Raji (cell line): ENCODE data around the gene EIF5B.

Experiments
- POLR2A ChIP-seq: IDR thresholded peaks from 2 replicates; pipeline ENCODE4 v1.6.1; 2011; ENCODE audit warnings: low read depth, low read length, control low read depth; ENCODE audit not compliant: insufficient read depth

EIF5B gene

DNA sequence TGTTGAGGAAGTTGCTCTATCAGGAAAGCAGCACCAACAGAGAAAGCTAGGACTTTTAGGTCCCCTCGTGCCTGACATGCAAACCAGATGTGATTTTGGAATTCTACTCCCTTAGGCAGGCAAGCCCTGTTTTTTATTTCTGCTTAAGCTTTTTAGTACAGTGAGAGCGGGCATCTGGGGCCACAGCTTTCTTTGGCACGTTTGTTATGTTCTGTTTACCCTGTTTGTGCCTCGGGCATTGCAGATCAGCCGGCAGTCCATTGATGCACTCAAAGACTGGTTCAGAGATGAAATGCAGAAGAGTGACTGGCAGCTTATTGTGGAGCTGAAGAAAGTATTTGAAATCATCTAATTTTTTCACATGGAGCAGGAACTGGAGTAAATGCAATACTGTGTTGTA is 61.9 kb downstream of the EIF5B start:
- TF ChIP-seq POLR2A = no peak

DNA sequence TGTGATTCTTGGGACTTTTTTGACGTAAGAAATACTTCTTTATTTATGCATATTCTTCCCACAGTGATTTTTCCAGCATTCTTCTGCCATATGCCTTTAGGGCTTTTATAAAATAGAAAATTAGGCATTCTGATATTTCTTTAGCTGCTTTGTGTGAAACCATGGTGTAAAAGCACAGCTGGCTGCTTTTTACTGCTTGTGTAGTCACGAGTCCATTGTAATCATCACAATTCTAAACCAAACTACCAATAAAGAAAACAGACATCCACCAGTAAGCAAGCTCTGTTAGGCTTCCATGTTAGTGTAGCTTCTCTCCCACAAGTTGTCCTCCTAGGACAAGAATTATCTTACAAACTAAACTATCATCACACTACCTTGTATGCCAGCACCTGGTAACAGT is 62.6 kb downstream of the EIF5B start:
- no peak for TF ChIP-seq POLR2A

- no peak for TF ChIP-seq POLR2A
These were observed 64.7 kb downstream of the EIF5B start for GRCh38 chr2:99401841-99402240.

DNA sequence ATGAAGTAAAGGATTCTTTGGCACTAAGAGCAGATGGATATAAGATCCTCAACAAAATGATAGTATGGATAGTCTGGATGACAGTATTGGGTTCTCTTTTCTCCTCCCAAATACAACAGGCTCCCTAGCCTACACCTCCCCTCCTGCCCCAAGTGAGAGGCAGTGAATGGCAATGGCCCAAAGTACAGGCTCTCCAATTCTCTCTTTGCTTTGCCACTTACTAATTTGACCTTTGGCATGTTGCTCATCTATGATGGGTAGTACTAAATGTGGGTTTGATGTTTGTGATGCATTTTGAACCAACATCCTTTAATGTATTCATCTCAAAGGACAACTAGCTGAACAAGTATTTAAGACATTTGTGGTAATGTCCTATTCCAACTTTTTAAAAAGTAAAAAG is 65.9 kb downstream of the EIF5B start:
- TF ChIP-seq POLR2A = no peak

DNA sequence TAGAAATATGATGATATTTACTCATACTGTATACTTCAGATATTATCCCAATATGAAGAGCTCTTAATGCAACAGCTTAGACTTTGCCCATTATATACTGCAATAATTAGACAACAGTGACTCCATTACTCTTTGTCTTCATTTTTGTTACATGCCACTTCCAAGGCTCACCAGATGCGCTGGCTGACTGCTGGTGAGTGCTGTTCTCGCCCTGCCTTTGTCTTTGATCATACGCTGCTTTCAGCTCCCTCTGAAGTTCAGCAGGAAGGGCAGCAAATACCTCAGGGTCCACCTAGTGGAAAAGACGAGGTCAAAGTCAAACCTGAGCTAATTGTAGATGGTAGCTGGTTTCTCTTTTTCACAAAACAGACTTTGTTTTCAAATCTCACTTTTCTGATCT is 66.3 kb downstream of the EIF5B start:
- no peak for TF ChIP-seq POLR2A

- TF ChIP-seq POLR2A = no peak
These were observed 67.0 kb downstream of the EIF5B start for GRCh38 chr2:99404039-99404796.

DNA sequence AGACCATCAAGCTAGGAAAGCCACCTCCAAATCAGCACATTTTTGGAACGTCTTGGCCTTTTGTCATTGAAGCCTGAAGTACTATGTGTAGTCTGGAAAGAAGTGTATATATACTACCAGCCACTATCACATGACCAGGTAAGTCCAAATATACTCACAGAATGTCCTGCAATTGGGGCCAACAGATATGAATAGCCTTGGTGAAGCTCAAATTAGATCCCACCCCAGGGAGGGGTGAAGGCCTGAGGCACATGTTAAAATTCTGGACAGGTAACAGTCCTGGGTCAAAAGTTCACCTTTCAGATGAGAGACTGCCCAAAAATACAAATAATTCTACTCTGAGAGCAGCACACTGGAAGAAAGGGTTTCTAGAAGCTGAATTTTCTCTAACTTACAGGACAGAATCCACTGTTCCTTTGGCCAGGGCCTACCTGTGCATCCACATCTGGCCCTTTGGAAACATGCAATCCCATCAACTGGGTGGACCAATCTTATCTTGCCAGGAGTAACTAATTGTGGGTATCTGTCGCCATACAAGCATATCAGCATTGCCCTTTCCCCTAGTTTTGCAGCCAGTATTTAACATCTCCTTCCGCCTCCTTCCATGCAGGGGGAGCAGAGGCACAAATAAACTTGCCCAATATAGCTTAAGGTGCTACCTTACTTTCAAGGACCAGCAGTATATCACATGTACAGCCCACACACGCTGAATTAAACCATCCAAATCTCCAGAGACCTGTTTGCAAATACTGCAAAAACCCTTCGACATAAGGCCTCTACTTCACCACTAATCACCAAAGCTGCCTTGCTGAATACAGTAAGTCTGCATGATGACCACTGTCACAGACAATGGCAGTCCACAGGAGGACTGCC is 67.8 kb downstream of the EIF5B start:
- no peak for TF ChIP-seq POLR2A

GRCh38 chr2:99406137-99406536 is 68.9 kb downstream of the EIF5B start:
- TF ChIP-seq POLR2A = no peak

DNA sequence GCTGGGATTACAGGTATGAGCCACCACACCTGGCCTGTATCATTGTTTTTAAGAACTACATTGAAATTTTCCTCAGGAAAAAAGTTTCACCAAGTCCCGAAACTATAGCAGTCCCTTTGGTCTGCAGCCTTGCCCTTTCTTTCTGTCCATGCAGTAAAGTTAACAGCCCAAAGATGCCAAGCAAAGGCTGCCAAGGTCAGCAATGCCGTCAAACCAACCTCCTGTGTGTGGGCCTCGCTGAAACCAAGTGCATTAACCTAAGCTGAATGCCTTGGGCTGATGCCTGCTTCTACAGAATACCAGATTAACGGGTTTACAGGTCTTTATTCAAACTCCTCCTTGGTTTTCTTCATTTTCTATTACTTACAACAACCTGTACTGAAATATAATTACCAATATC is 73.1 kb downstream of the EIF5B start:
- no peak for TF ChIP-seq POLR2A

GRCh38 chr2:99414566-99414965 is 77.4 kb downstream of the EIF5B start:
- TF ChIP-seq POLR2A = no peak

GRCh38 chr2:99417396-99417795 is 80.2 kb downstream of the EIF5B start:
- no peak for TF ChIP-seq POLR2A

DNA sequence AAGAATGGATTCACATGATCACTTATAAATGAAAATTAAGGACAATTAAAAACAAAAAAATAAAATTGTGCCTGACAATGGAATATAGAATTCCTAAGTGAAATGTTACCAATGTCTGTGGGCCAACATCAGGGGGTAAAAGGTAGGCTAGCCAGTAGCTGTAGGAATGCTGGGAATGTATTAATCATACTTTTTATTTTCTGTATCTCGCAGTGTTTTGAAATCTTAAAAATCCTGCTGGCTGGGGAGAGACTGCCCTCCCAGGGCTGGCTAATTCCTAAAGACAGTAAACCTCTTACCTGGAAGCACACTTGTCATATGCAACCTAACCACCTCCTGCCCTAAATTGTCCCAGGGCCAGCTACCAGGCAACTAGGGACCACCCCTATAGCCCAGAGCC is 82.8 kb downstream of the EIF5B start:
- no peak for TF ChIP-seq POLR2A

DNA sequence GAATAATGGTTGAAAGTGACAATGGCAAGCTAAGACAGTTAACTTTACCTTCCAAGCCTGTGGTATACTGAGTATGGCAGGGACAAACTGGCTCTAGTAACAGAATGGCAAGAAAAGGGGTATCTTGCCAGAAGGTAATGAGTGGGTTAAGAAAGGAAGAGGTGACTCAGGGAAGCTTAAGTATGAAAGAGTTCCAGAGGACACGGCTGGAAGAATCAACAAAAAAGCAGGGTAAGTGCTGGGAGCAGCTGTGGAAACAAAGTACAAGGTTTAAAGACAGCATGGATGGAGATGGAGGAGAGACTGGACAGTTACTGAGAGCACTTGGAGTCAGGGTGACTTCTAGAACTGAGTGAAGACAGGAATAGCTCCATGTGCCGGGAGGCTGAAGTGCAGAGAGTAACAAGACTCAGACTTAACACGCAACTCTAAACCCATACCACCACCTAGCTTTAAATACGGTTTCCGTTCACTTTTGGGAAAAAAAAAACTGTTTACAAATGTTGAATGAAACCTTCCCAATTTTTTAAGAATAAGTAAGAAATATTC is 83.6 kb downstream of the EIF5B start:
- TF ChIP-seq POLR2A = no peak

DNA sequence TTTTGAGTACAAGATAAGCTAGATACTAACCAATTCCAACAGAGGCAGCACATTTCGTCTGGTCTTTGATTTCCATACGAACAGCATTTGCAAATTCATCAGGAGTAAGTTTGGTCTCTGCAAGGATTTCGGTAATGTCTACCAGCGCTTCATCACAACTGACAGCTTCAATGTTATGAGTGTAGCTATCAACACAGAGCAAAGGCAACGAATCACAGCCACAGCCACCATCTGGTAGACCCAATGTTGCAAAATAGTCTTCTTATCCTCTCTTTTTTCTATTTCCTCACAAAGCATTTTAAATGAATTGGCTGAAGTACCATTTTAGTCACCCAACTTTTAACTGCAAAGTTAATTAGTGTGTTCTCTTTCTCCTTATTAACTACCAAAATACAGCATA is 84.3 kb downstream of the EIF5B start:
- no peak for TF ChIP-seq POLR2A

DNA sequence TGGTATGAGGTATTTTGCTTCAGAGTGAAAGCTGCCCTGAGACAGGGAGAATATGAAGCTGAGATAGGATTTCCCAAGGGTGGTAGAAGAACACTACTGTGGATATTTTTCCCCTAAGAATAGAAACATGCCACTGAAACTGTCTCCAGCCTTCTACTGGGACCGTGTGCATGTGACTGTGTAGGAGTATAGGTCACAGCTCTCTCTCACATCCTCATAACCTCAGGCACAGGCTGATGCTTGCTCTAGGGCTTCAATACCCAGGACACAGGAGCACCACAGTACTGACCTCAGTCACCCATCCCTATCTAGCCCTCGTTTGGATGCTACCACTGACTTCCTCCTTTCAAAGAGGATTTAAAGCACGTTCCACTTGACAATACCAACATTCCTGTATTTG is 85.4 kb downstream of the EIF5B start:
- no peak for TF ChIP-seq POLR2A

DNA sequence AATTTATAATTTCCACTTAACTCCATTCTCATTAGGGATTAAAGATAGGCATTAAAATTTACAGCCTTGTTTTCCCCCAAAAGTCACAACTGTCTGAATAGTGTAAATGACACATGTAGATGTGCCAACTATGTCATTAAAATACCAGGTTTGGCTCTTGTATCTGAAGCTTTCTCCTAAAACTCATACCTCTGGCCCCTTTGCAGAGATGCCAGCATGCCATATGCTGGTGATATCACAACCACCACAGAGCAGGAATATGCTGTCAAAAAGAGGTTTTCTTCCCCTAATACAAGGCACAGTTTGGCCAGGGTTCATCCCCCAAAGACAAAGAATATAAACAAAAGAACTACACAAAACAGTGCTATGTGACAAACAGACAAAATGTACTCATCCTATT is 87.2 kb downstream of the EIF5B start:
- no peak for TF ChIP-seq POLR2A
